HepG2 (cell line): ENCODE data around the gene LYSMD1. TPM values are rescaled to one million over a fixed set of nuclear protein-coding genes. Genes with fewer than 3 reads are reported as not detected.

ENCODE experiments used
- ATAC-seq: fragments of 200-7000 bp; cut with Tn5 transposase; 3 replicates; pipeline ENCODE4 v1.9.1; 2020; ENCODE audit warnings: mild to moderate bottlenecking, moderate library complexity
- BruUV-seq: library from RNA; stranded (reverse); fragments of 400-500 nt; replicated peaks from 2 replicates; lab custom pipeline; 2021; lab: Mats Ljungman, UMichigan
- CTCF ChIA-PET: fragments of 300-600 bp; formaldehyde crosslinking; extraction: SDS; loops from one replicate; lab custom pipeline; 2021; ENCODE audit warnings: low total read pairs, inconsistent platforms, low intra/inter-chr PET ratio; lab: Yijun Ruan, JAX
- POLR2A ChIA-PET: fragments of 350-600 bp; sonication (Branson Sonifier 250); formaldehyde crosslinking; loops from one replicate; lab custom pipeline; 2020; ENCODE audit warnings: antibody characterized with exemption, inconsistent platforms; lab: Yijun Ruan, JAX
- DNase-seq: peaks from one replicate; pipeline ENCODE4 v3.0.0-alpha.2; 2015; ENCODE audit warnings: low spot score
- FAIRE-seq: peaks from 3 replicates; lab custom pipeline; 2011; peaks lifted over from hg19 to GRCh38; lab: Jason Lieb, UNC
- H2AFZ ChIP-seq: one replicate; pipeline ENCODE4 v1.6.1; 2011; ENCODE audit warnings: low read length, inconsistent platforms
- H3K27ac ChIP-seq: fragments of 300-600 bp; 3 replicates; pipeline ENCODE4 v1.8.0; 2011; ENCODE audit warnings: mixed run types, mild to moderate bottlenecking, mixed read lengths, low read length, inconsistent platforms; ENCODE audit not compliant: insufficient read depth; ENCODE audit errors: extremely low read length
- H3K27me3 ChIP-seq, 2 experiments: fragments of 200-600 bp in 1 of 2; 2 replicates in 1 of 2; 3 replicates in 1 of 2; pipeline versions ENCODE4 v1.6.0 to v1.8.0; 2011; ENCODE audit warnings: low read length in 2 of 2, mild to moderate bottlenecking in 2 of 2, moderate library complexity in 2 of 2, inconsistent platforms in 1 of 2; ENCODE audit not compliant: insufficient read depth in 2 of 2, control insufficient read depth in 1 of 2
- H3K36me3 ChIP-seq, 2 experiments: fragments of 200-600 bp in 1 of 2; replicated peaks in 1 of 2; 2 replicates in 1 of 2; 3 replicates in 1 of 2; pipeline versions ENCODE4 v1.5.1 to v1.8.0; 2011; ENCODE audit warnings: low read length in 2 of 2, inconsistent platforms in 1 of 2; ENCODE audit not compliant: insufficient read depth in 2 of 2, control insufficient read depth in 1 of 2
- H3K4me1 ChIP-seq: 2 replicates; pipeline ENCODE4 v1.5.1; 2012; ENCODE audit warnings: low read length, inconsistent platforms; ENCODE audit not compliant: insufficient read depth
- H3K4me2 ChIP-seq: 2 replicates; pipeline ENCODE4 v1.6.0; 2011; ENCODE audit warnings: low read depth, low read length, inconsistent platforms
- H3K4me3 ChIP-seq, 3 experiments: fragments of 200-600 bp in 1 of 3; sonication (generic), shearing (Covaris generic) in 1 of 3; replicated peaks in 1 of 3; 2 replicates each; pipeline ENCODE4 v1.5.1; 2011 to 2016; ENCODE audit warnings: low read length in 3 of 3, inconsistent platforms in 2 of 3, low read depth in 2 of 3, mild to moderate bottlenecking in 2 of 3, control low read depth in 1 of 3, mixed read lengths in 1 of 3; ENCODE audit not compliant: insufficient read depth in 1 of 3
- H3K79me2 ChIP-seq: one replicate; pipeline ENCODE4 v1.6.1; 2011; ENCODE audit warnings: low read length, inconsistent platforms; ENCODE audit not compliant: insufficient read depth
- H3K9ac ChIP-seq: 2 replicates; pipeline ENCODE4 v1.6.0; 2011; ENCODE audit warnings: mild to moderate bottlenecking, low read depth, low read length, inconsistent platforms; ENCODE audit not compliant: insufficient read depth
- H3K9me3 ChIP-seq: 2 replicates; pipeline ENCODE4 v1.5.1; 2012; ENCODE audit warnings: mild to moderate bottlenecking, low read length
- H4K20me1 ChIP-seq: 2 replicates; pipeline ENCODE4 v1.6.0; 2011; ENCODE audit warnings: inconsistent platforms, mild to moderate bottlenecking, low read length, moderate library complexity; ENCODE audit not compliant: insufficient read depth
- CAMTA2 ChIP-seq: sonication (generic); formaldehyde crosslinking; IDR thresholded peaks from 2 replicates; pipeline ENCODE4 v1.4.0; 2020; ENCODE audit warnings: mild to moderate bottlenecking, missing genetic modification reagents, borderline replicate concordance
- DR1 ChIP-seq: sonication (generic); formaldehyde crosslinking; IDR thresholded peaks from 2 replicates; pipeline ENCODE4 v1.8.0; 2021; ENCODE audit warnings: mild to moderate bottlenecking, missing genetic modification reagents, inconsistent platforms
- HIVEP1 ChIP-seq: sonication (generic); formaldehyde crosslinking; IDR thresholded peaks from 2 replicates; pipeline ENCODE4 v1.4.0; 2020; ENCODE audit warnings: mild to moderate bottlenecking, missing genetic modification reagents
- KLF6 ChIP-seq: IDR thresholded peaks from 2 replicates; pipeline ENCODE4 v1.8.0; 2016; ENCODE audit warnings: missing biosample characterization, missing genetic modification reagents
- MXD1 ChIP-seq: sonication (generic); formaldehyde crosslinking; IDR thresholded peaks from 2 replicates; pipeline ENCODE4 v1.4.0; 2020; ENCODE audit warnings: mild to moderate bottlenecking, missing genetic modification reagents
- PRDM4 ChIP-seq: sonication (generic); formaldehyde crosslinking; IDR thresholded peaks from 2 replicates; pipeline ENCODE4 v1.9.0; 2021; ENCODE audit warnings: missing genetic modification reagents, borderline replicate concordance
- SKIL ChIP-seq: sonication (generic); formaldehyde crosslinking; IDR thresholded peaks from 2 replicates; pipeline ENCODE4 v1.8.0; 2022; ENCODE audit warnings: missing genetic modification reagents, mild to moderate bottlenecking, moderate library complexity, borderline replicate concordance
- SRSF9 ChIP-seq: fragments of 200-400 bp; formaldehyde crosslinking; IDR thresholded peaks from 2 replicates; pipeline ENCODE4 v1.6.1; 2018; ENCODE audit warnings: borderline replicate concordance, mild to moderate bottlenecking, low read depth, low read length; ENCODE audit not compliant: insufficient read depth, poor library complexity, severe bottlenecking
- ZFYVE20 ChIP-seq: sonication (generic); formaldehyde crosslinking; IDR thresholded peaks from 2 replicates; pipeline ENCODE4 v1.8.0; 2023; ENCODE audit warnings: low read depth, mild to moderate bottlenecking, moderate library complexity, missing genetic modification reagents, borderline replicate concordance
- ZNF234 ChIP-seq: sonication (generic); formaldehyde crosslinking; conservative IDR thresholded peaks from 2 replicates; pipeline ENCODE4 v1.5.1; 2020; ENCODE audit warnings: mild to moderate bottlenecking, missing genetic modification reagents
- ZNF431 ChIP-seq: sonication (generic); formaldehyde crosslinking; IDR thresholded peaks from 2 replicates; pipeline ENCODE4 v1.9.0; 2022; ENCODE audit warnings: missing genetic modification reagents, low read depth, mild to moderate bottlenecking, borderline replicate concordance
- ZNF468 ChIP-seq: sonication (generic); formaldehyde crosslinking; IDR thresholded peaks from 2 replicates; pipeline ENCODE4 v1.8.0; 2022; ENCODE audit warnings: mild to moderate bottlenecking, moderate library complexity, missing genetic modification reagents
- ZNF563 ChIP-seq: sonication (generic); formaldehyde crosslinking; IDR thresholded peaks from 2 replicates; pipeline ENCODE4 v1.8.0; 2022; ENCODE audit warnings: mild to moderate bottlenecking, moderate library complexity, missing genetic modification reagents
- ZNF790 ChIP-seq: sonication (generic); formaldehyde crosslinking; IDR thresholded peaks from 2 replicates; pipeline ENCODE4 v1.8.0; 2022; ENCODE audit warnings: missing genetic modification reagents, mild to moderate bottlenecking, borderline replicate concordance
- ZXDC ChIP-seq: sonication (generic); formaldehyde crosslinking; IDR thresholded peaks from 2 replicates; pipeline ENCODE4 v1.5.0; 2020; ENCODE audit warnings: mild to moderate bottlenecking, missing genetic modification reagents
- WGBS: methylation state at CpG from one replicate; pipeline ENCODE4 v1.1.6; 2017; ENCODE audit warnings: low lambda C conversion rate; 5-methylcytosine and 5-hydroxymethylcytosine counted together
- in situ Hi-C: cut with HindIII; loops from 2 replicates; pipeline ENCODE4 v1.10.0; 2017; ENCODE audit warnings: low pct_unique_long_range_greater_than_20kb; ENCODE audit not compliant: extremely low pct_ligation_motif_present
- intact Hi-C: fragments of 100-400 bp; cut with micrococcal nuclease; formaldehyde crosslinking; loops from one replicate; pipeline ENCODE4 v1.10.0; 2022; ENCODE audit not compliant: unreplicated experiment
- polyA plus RNA-seq, 8 experiments: library from polyadenylated mRNA; depleted of rRNA in 3 of 8; stranded (reverse) in 7 of 8; unstranded in 1 of 8; fragments of >200 nt; fragmentation: Illumina TruSeq in 4 of 8; extraction: Trizol in 4 of 8; gene quantifications; 2 replicates each; pipeline versions ENCODE4 v1.2.1 to v1.2.3, GENCODE V29; 2011 to 2016; ENCODE audit warnings: low read depth in 4 of 8, missing spikeins in 1 of 8, mixed read lengths in 1 of 8; ENCODE audit not compliant: insufficient read depth in 1 of 8
- total RNA-seq, 5 experiments: library from RNA; depleted of rRNA; stranded (reverse); fragments of >200 nt; fragmentation: Illumina TruSeq; extraction: Trizol; gene quantifications; 2 replicates each; pipeline ENCODE4 v1.2.3, GENCODE V29; 2016; ENCODE audit warnings: low read depth in 1 of 5

The LYSMD1 gene
- total and polyA plus RNA-seq, 2 of the 13 experiments (the other 11 are each of a cell fraction or from before 2014, with no cell fraction given), result 3.8 to 4.8 TPM

- FAIRE-seq (no peak), ATAC-seq (no peak), DNase-seq (no peak)
- Histone ChIP-seq H3K9me3 (no peaks in the 10 kb centered on the region), H3K27me3 (no peaks in the 10 kb centered on the region), H3K9ac (no peak overlapping the region), H4K20me1 (no peaks in the 10 kb centered on the region), H3K36me3 (no peaks in the 10 kb centered on the region), H3K4me2 (no peak overlapping the region), H3K4me3 (no peak overlapping the region), H3K27ac (no peak overlapping the region), H2AFZ (no peak overlapping the region), H3K79me2 (no peaks in the 10 kb centered on the region), H3K4me1 (peaks cover 26% of the 10 kb centered on the region)
- ChIA-PET CTCF (no interaction called here), POLR2A (no interaction called here)
- in situ Hi-C loops (no loop called here), intact Hi-C loops (no loop called here)
- BruUV-seq, result no TSS peak
- WGBS, result 85% methylated on average over 7 of the region's 7 CpGs
- no peak for TF ChIP-seq SKIL (CRISPR knock-in tag)
- TF ChIP-seq ZNF234 (CRISPR knock-in tag), result no peak
- no peak for TF ChIP-seq ZNF468 (CRISPR knock-in tag)
- no peak for TF ChIP-seq ZNF431
- TF ChIP-seq DR1 (CRISPR knock-in tag), result no peak
- no peak for TF ChIP-seq HIVEP1
- no peak for TF ChIP-seq MXD1 (CRISPR knock-in tag)
- no peak for TF ChIP-seq ZNF790 (CRISPR knock-in tag)
- no peak for TF ChIP-seq PRDM4 (CRISPR knock-in tag)
- no peak for TF ChIP-seq CAMTA2 (CRISPR knock-in tag)
- no peak for TF ChIP-seq ZXDC (CRISPR knock-in tag)
- no peak for TF ChIP-seq ZNF563
- TF ChIP-seq SRSF9, result no peak
- TF ChIP-seq ZFYVE20, result no peak
- no peak for TF ChIP-seq KLF6 (CRISPR knock-in tag)
Measured at GRCh38 chr1:151143057-151143435, 22.7 kb downstream of the LYSMD1 start.
